Gastrocnemius medialis (tissue), 4 donors: ENCODE data around the gene PEA15. TPM values are rescaled to one million over a fixed set of nuclear protein-coding genes. Genes with fewer than 3 reads are reported as not detected.

Source experiments
- ATAC-seq, 2 donors: fragments of 150-250 bp; one replicate each; pipeline ENCODE4 v1.9.1; 2016
- DNase-seq, 2 donors: peaks; one replicate each; pipeline ENCODE4 v3.0.0-alpha.2; 2019
- H3K27ac ChIP-seq, 4 donors: fragments of 200-600 bp; sonication (generic); 1 replicate in 1 of 4; 2 replicates in 3 of 4; pipeline ENCODE4 v1.5.1; 2016 to 2018; ENCODE audit warnings: mild to moderate bottlenecking in 2 of 4, moderate library complexity in 1 of 4
- H3K27me3 ChIP-seq, 3 donors: fragments of 200-600 bp; sonication (generic) in 2 of 3; 1 replicate in 1 of 3; 2 replicates in 2 of 3; pipeline versions ENCODE4 v1.5.1 to v1.6.0; 2016 to 2019; ENCODE audit warnings: mild to moderate bottlenecking in 1 of 3, moderate library complexity in 1 of 3
- H3K36me3 ChIP-seq, 2 donors: fragments of 200-600 bp; sonication (generic) in 1 of 2; one replicate each; pipeline ENCODE4 v1.5.1; 2017 to 2018
- H3K4me1 ChIP-seq, 2 donors: fragments of 200-600 bp; sonication (generic) in 1 of 2; one replicate each; pipeline ENCODE4 v1.5.1; 2016 to 2017; ENCODE audit warnings: mild to moderate bottlenecking in 2 of 2
- H3K4me3 ChIP-seq, 4 donors: fragments of 200-600 bp; sonication (generic) in 3 of 4; 1 replicate in 1 of 4; 2 replicates in 3 of 4; pipeline ENCODE4 v1.5.1; 2016 to 2019; ENCODE audit warnings: mild to moderate bottlenecking in 2 of 4
- H3K9me3 ChIP-seq, 3 donors: fragments of 200-600 bp; sonication (generic) in 2 of 3; 1 replicate in 1 of 3; 2 replicates in 2 of 3; pipeline ENCODE4 v1.5.1; 2016 to 2019
- CTCF ChIP-seq, 5 experiments: fragments of 450-650 bp in 3 of 5; fragments of 200-600 bp in 2 of 5; sonication (generic) in 2 of 5; IDR thresholded peaks in 4 of 5; conservative IDR thresholded peaks in 1 of 5; 1 replicate in 4 of 5; 2 replicates in 1 of 5; pipeline ENCODE4 v1.5.1; 2016 to 2019; ENCODE audit warnings: antibody characterized with exemption in 5 of 5, mild to moderate bottlenecking in 3 of 5, moderate library complexity in 3 of 5
- POLR2A ChIP-seq, 2 donors: fragments of 450-650 bp; IDR thresholded peaks; one replicate each; pipeline ENCODE4 v1.6.1; 2017; ENCODE audit warnings: antibody characterized with exemption in 2 of 2, mild to moderate bottlenecking in 2 of 2, moderate library complexity in 2 of 2
- in situ Hi-C, 4 donors: fragments of 200-750 bp; cut with MboI; loops; one replicate each; pipeline versions ENCODE4 v1.15.0 to v1.8.0; 2017; ENCODE audit warnings: low sequenced_read_pairs in 4 of 4
- intact Hi-C: fragments of 100-400 bp; cut with DNase I; formaldehyde crosslinking; loops from one replicate; pipeline ENCODE4 v1.15.1; 2023; ENCODE audit warnings: low total_unique reads
- total RNA-seq, 4 donors: library from RNA; depleted of rRNA; stranded (reverse); fragments of >200 nt; gene quantifications; one replicate each; pipeline versions ENCODE4 v1.1.0 to v1.2.3, GENCODE V29; 2016

Gene PEA15
- total RNA-seq, 4 donors from 2014 or later, result 10.5 to 34.7 (median 27.2) TPM

GRCh38 chr1:160260406-160261382 lies 55.5 kb downstream of the PEA15 start:
- Histone ChIP-seq H3K27ac (peak overlapping the region; percentile 96 to 99 (median 96)), H3K9me3 (no peaks in the 10 kb centered on the region), H3K27me3 (no peaks in the 10 kb centered on the region), H3K4me1 (peaks cover 57 to 61% of the 10 kb centered on the region in 2 donors), H3K4me3 (peak overlapping the region; percentile 74 to 91 (median 84)), H3K36me3 (no peaks in the 10 kb centered on the region)
- TF ChIP-seq CTCF (IDR thresholded peaks at IDR 0.05 in 4 of 5, conservative IDR thresholded peaks at IDR 0.05 in 1 of 5) (no peak), POLR2A (IDR thresholded peaks at IDR 0.05) (no peak)
- DNase-seq, result no peak
- intact Hi-C loops, result no loop called here
- no peak for ATAC-seq
- in situ Hi-C loops, result no loop called here

- Histone ChIP-seq H3K27ac (peak overlapping the region; percentile 96 to 99 (median 96)), H3K4me1 (peaks cover 49 to 53% of the 10 kb centered on the region in 2 donors), H3K36me3 (no peaks in the 10 kb centered on the region), H3K27me3 (no peaks in the 10 kb centered on the region), H3K4me3 (peak overlapping the region; percentile 74 to 91 (median 84)), H3K9me3 (no peaks in the 10 kb centered on the region)
- peak; percentile 80 to 83 for ATAC-seq
- in situ Hi-C loops (no loop called here), intact Hi-C loops (no loop called here)
- peak in 1 of 2 donors; percentile 40 for TF ChIP-seq POLR2A (IDR thresholded peaks at IDR 0.05)
- TF ChIP-seq CTCF (IDR thresholded peaks at IDR 0.05 in 4 of 5, conservative IDR thresholded peaks at IDR 0.05 in 1 of 5), result no peak
- DNase-seq, result peak; percentile 63 to 79
These were observed 56.3 kb downstream of the PEA15 start for GRCh38 chr1:160261556-160261892.

- Histone ChIP-seq H3K4me3 (peak within 1 kb of the TSS; percentile 74 to 91 (median 84)), H3K36me3 (no peaks in the 10 kb centered on the region), H3K4me1 (peaks cover 43 to 46% of the 10 kb centered on the region in 2 donors), H3K27me3 (no peaks in the 10 kb centered on the region), H3K9me3 (no peaks in the 10 kb centered on the region), H3K27ac (peak within 1 kb of the TSS; percentile 96 to 99 (median 96))
- TF ChIP-seq CTCF (IDR thresholded peaks at IDR 0.05 in 4 of 5, conservative IDR thresholded peaks at IDR 0.05 in 1 of 5) (no peak), POLR2A (IDR thresholded peaks at IDR 0.05) (peak; percentile 97 to 99)
- intact Hi-C loops, result loop anchor here (1.0 kb wide), 1 partner anchor 23 kb away; the partner anchor contains the start of gene PEX19
- ATAC-seq (peak; percentile 80 to 89), DNase-seq (peak; percentile 97 to 98)
- in situ Hi-C loops, result no loop called here
These were observed 57.0 kb downstream of the PEA15 start, which contains the start of gene DCAF8 for GRCh38 chr1:160261893-160262794. Gene DCAF8 (minus strand): TSS chr1:160262549. CDS start chr1:160244008, 18,541 bp downstream.

- in situ Hi-C loops (no loop called here), intact Hi-C loops (no loop called here)
- TF ChIP-seq POLR2A (IDR thresholded peaks at IDR 0.05), result no peak
- no peak for TF ChIP-seq CTCF (IDR thresholded peaks at IDR 0.05 in 4 of 5, conservative IDR thresholded peaks at IDR 0.05 in 1 of 5)
- no peak for DNase-seq
- no peaks in the 10 kb centered on the region for H3K36me3 ChIP-seq
- peaks cover 16 to 21% of the 10 kb centered on the region in 2 donors for H3K4me1 ChIP-seq
- no peak overlapping the region for H3K4me3 ChIP-seq
- ATAC-seq, result no peak
- H3K27ac ChIP-seq, result no peak overlapping the region
- H3K27me3 ChIP-seq, result no peaks in the 10 kb centered on the region
- no peaks in the 10 kb centered on the region for H3K9me3 ChIP-seq
These were observed 59.7 kb downstream of the PEA15 start for GRCh38 chr1:160264795-160265307.
